PC-3 (cell line): ENCODE measurements around the gene SDK1.

Source experiments
- CTCF ChIP-seq: fragments of 300-600 bp; sonication (generic); conservative IDR thresholded peaks from 2 replicates; pipeline ENCODE4 v1.5.1; 2017; ENCODE audit warnings: antibody characterized with exemption, low read depth, mild to moderate bottlenecking, low read length
- EZH2 ChIP-seq: fragments of 300-600 bp; sonication (generic); IDR thresholded peaks from one replicate; pipeline ENCODE4 v1.6.1; 2017; ENCODE audit warnings: antibody characterized with exemption, mild to moderate bottlenecking, low read length; ENCODE audit not compliant: unreplicated experiment

GRCh38 chr7:4286351-4286750, 985.3 kb downstream of the SDK1 start:
- TF ChIP-seq CTCF (0 out of 2 replicates have a peak, but pooled peaks have one; percentile 12), EZH2 (no peak)
